ENCODE measurements around the gene RTF1.

RTF1 gene

GRCh38 chr15:41482110-41482877 lies 65.4 kb downstream of the RTF1 start:
- no peak overlapping the region for H3K4me3 ChIP-seq (ENCODE audit: low read length)
- DNase-seq (ENCODE audit: low read depth, low spot score) = no peak

DNA sequence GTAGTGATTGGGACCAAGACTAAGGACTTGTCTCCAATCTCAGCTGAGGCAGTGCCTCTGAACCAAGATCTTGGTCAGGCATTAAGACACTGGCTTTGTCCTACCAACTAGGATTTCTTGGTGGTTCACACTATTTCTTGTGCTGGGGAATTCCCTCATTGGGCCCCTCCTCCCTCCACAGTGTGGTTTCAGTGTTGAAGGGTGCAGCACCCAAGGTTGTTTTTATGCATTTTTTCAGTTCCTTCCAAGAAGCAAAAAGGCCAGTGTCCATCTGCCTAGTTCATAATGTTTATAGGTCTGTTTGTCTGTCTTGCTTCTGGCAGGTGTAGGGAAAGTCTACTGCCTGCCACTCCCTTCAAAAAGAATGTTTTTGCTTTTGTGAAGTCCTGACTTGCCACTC lies 66.2 kb downstream of the RTF1 start:
- DNase-seq (ENCODE audit: low read depth, low spot score) = no peak
- H3K4me3 ChIP-seq (ENCODE audit: low read length) = no peak overlapping the region

DNA sequence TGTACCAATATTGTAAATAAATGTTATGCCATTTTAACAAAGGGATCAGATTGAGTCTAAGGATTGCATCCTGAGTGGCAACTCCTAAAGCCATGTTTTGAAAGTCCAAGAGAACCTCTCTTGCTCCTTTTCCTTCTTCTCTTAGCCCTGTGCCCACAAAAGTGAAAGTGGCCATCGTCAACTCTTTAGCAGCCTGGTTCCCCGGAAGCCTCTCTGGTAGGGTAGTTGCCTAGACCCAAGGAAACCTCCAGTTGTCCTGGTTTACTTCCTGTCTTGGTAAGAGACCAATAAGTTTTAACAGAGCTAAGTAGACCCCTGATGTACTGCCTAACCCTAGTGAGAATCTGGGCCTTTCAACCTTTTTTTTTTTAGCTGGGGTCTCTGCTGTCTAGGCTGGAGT lies 66.6 kb downstream of the RTF1 start:
- no peak overlapping the region for H3K4me3 ChIP-seq (ENCODE audit: low read length)
- no peak for DNase-seq (ENCODE audit: low read depth, low spot score)

DNA sequence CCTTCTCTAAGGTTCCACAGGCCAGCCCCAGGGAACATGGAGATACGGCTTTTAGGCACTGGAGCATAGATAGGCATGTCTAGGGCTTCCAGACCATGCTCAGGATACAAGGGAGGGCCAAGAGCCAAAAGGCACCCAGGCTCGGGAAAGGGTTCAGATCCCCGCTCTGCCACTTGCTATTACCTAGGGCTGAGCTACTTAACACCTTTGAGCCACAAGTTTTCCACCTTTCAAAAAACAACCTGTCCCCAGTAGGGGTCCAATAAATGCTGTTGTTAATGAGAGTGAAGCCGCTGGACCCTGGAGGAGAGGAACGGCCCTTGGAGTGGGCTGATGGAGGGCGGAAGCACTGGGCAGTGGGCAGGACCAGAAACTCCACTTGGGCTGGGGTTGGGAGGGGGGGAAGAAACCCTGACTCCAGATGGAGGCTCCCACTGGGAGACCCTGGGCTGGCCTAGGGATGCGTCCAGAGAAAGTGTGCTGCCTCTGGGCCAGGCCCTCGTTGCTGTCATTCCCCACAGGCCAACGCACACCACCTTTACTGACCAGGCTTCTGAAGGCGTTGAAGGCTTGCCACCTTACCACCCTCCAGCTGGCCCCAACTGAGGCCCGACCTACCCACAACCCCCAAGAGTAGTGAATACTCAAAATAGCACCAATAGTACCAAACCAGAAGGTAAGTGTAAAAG lies 68.2 kb downstream of the RTF1 start:
- H3K4me3 ChIP-seq (ENCODE audit: low read length) = no peak overlapping the region

GRCh38 chr15:41486286-41486685 lies 69.4 kb downstream of the RTF1 start:
- H3K4me3 ChIP-seq (ENCODE audit: low read length) = no peak overlapping the region
- no peak for DNase-seq (ENCODE audit: low read depth, low spot score)

More for the DNA sequence above, 68.2 kb downstream of the RTF1 start:
- DNase-seq (ENCODE audit: low read depth, low spot score) = no peak

- DNase-seq (ENCODE audit: low read depth, low spot score) = no peak
- H3K4me3 ChIP-seq (ENCODE audit: low read length) = no peak overlapping the region
Measured at GRCh38 chr15:41487381-41487780, 70.5 kb downstream of the RTF1 start.

DNA sequence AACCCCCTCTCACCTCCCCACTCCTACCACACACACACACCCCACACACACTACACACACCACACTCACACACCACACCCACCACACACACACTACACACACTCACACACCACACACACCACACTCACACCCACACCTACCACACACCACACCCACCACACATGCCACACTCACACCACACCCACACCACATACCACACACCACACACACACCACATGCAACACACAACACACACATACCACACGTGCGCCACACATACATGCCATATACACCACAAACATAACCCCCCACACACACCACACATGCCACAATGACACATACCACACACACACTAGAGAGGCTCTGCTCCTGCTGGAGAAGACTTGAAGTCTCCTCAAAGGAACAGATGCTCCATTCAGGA lies 70.9 kb downstream of the RTF1 start:
- DNase-seq (ENCODE audit: low read depth, low spot score) = peak; percentile 42
- H3K4me3 ChIP-seq (ENCODE audit: low read length) = no peak overlapping the region

- H3K4me3 ChIP-seq (ENCODE audit: low read length) = no peak overlapping the region
Measured at GRCh38 chr15:41489641-41490040, 72.7 kb downstream of the RTF1 start.

DNA sequence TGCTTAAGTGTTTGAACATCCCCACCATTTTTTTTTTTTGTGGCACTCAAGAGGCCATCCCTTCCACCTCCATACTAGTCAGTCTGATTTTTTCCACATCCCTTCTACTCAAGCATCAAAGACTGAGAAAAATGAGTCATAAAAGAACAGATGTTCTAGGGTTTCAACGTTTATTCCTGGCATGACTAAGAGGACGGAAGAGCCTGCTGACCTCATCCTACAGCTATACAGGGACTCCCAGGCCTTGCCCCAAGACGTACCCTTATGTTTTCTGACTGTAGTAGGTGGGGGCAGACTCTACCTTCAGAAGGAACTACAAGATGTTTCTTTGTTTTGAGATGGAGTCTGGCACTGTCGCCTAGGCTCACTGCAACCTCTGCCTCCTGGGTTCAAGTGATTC lies 73.5 kb downstream of the RTF1 start:
- peak; percentile 90 for DNase-seq (ENCODE audit: low read depth, low spot score)

More at GRCh38 chr15:41489641-41490040, 72.7 kb downstream of the RTF1 start:
- DNase-seq (ENCODE audit: low read depth, low spot score) = no peak

GRCh38 chr15:41491889-41492288 lies 75.0 kb downstream of the RTF1 start:
- H3K4me3 ChIP-seq (ENCODE audit: low read length) = no peak overlapping the region
- DNase-seq (ENCODE audit: low read depth, low spot score) = no peak

More for the DNA sequence above, 73.5 kb downstream of the RTF1 start:
- H3K4me3 ChIP-seq (ENCODE audit: low read length) = no peak overlapping the region

DNA sequence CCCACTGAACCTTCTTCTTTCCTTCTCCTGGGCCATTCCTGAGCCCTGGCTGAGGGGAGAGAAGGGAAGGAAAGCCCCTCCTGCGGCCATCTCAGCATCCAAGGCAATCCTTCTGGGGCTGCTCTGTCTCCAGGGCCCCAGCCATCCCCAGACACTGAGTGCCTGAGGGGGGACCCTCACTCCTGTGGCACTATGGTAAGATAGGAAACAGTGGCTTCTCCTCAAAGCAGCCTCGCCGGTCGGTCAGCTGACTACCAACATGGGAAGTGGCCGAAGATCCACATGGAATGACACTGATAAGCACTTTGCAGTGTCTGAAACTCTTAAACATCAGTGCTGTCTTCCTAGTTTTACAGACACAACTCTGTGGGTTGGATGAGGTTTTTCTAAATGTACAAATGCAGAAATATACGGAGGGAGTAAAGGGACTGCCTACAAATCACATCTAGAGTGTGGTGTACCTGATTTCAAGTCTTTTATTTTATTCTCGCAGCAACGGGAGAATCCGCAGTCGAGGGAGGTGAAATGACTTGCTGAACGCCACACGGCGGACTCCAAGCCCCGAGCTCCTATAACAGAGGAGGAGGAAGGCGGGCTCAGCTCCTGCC lies 75.8 kb downstream of the RTF1 start:
- no peak for DNase-seq (ENCODE audit: low read depth, low spot score)
- H3K4me3 ChIP-seq (ENCODE audit: low read length) = peak overlapping the region; percentile 61

GRCh38 chr15:41493205-41493901 lies 76.5 kb downstream of the RTF1 start, which contains the start of gene ITPKA:
Gene ITPKA, plus strand, starts transcription at chr15:41493874. Its CDS starts 54 bp downstream, at chr15:41493928.
- peak; percentile 47 for DNase-seq (ENCODE audit: low read depth, low spot score)
- peak within 1 kb of the TSS; percentile 61 for H3K4me3 ChIP-seq (ENCODE audit: low read length)

DNA sequence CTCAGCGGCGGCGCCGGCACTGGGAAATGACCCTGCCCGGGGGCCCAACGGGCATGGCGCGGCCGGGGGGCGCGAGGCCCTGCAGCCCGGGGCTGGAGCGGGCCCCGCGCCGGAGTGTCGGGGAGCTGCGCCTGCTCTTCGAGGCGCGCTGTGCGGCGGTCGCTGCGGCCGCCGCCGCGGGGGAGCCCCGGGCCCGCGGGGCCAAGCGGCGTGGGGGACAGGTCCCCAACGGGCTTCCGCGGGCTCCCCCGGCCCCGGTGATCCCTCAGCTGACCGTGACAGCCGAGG lies 77.0 kb downstream of the RTF1 start:
- H3K4me3 ChIP-seq (ENCODE audit: low read length) = peak overlapping the region; percentile 44
- DNase-seq (ENCODE audit: low read depth, low spot score) = no peak

- no peak for DNase-seq (ENCODE audit: low read depth, low spot score)
- peak overlapping the region; percentile 44 for H3K4me3 ChIP-seq (ENCODE audit: low read length)
Measured at GRCh38 chr15:41494190-41494921, 77.5 kb downstream of the RTF1 start.

DNA sequence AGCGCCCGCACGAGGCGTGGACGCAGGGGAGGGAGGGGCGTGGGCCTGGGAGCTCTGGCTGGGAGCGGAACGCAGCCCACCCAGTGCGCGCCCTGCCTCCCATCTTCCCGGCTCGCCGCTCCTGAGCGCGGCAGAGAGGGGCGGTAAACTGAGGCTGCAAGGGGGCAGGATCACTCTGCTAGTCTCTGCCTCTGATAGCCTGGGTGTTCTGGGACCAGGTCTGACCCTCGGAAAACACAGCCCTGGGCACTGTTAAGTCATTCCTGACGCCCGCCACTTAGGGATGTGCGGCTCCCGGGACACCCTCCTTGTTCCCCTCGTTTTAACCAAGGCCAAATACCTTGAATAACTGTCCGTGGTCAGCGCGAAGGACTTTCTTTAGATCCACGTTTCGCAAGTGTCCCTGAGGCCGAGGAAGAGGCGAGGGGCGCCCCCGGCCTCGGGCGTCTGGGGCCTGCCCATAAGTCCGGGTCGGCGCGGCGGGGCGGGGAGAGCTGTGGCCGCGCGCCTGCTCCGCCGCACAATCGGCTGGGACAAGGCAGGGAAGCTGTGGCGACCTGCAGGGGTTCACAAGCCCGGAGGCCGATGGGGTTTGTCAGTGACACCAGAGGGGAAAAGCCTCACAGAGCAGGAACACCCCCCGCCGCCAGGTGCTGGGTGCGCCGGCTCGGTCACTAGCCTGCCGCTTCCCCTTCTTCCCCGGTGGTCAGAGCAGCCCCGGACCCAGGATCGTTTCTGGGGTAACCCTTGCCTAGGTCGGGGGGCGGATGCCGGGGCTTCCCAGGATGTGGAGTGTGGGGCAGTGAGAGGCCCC lies 78.2 kb downstream of the RTF1 start:
- no peak for DNase-seq (ENCODE audit: low read depth, low spot score)
- H3K4me3 ChIP-seq (ENCODE audit: low read length) = no peak overlapping the region

DNA sequence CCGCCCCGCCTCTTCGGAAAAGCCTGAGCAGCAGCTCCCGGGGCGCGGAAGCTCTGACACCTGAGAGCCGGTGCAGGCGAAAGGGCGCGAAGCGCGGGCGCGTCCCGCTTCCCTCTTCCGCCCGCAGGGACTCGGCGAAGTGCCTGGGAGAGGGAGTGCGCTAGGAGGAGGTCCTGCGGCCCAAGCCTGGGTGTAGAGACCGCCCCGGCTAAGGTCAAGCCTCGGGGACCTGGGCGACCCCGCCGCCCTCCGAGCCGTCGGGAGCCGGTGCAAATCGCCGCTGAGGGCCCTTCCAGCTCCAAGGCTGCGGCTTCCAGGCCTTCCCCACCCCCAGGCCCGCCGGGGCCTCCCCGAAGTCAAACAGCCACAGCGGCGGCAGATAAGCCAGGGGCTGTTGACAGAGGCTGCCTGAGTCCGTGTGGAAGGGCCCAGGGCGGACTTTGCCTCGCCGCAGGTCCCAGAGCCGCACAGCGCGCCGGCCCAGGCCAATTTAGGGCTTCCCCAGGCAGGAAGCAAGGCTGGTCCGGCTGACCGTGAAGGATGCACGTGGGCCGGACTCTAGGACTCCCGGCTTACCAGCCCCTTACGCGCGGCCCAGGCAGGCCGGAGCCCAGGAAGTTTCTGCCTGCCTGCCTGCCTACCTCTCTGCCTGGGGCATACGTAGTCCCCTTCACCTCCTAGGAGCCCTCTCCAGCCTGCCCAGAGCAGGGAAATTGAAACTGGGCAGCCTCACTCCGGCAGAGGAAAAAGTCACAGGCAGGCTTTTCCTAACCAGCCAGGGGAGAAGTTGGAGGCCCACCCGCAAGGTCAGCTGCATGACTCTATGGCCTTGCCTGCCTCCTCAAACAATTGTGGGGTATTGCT lies 79.1 kb downstream of the RTF1 start:
- no peak overlapping the region for H3K4me3 ChIP-seq (ENCODE audit: low read length)

DNA sequence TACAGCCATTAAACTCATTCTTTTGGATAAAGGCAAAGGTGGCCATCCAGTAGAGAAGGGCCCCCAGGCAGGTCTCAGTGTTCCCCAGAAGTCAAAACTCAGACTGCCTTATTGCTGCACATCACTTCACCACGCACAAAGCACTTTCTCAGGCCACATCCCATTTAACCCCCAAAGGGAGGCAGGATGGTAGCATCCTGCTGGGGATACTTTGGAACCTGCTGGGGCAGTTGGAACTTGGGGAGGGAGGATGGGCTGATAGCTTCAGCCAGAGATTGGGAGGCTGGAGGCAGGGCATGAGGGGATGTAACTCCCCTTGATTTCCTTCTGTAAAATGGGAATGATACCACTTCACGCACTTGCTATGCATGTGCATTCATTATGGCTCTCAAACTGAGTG lies 81.8 kb downstream of the RTF1 start:
- no peak overlapping the region for H3K4me3 ChIP-seq (ENCODE audit: low read length)
- DNase-seq (ENCODE audit: low read depth, low spot score) = no peak

More for the DNA sequence above, 79.1 kb downstream of the RTF1 start:
- no peak for DNase-seq (ENCODE audit: low read depth, low spot score)
